Measurements from ENCODE around the gene FSTL1. TPM values are rescaled to one million over a fixed set of nuclear protein-coding genes. Genes with fewer than 3 reads are reported as not detected.

FSTL1 gene
- total RNA-seq, 1 experiment from 2014 or later = 20.7 TPM

GRCh38 chr3:120382941-120383447, 67.8 kb downstream of the FSTL1 start:
- no peak overlapping the region for H3K27ac ChIP-seq (ENCODE audit: low read depth, low read length)
- H3K79me2 ChIP-seq (ENCODE audit: insufficient read depth, low read length) = no peaks in the 10 kb centered on the region
- no peak overlapping the region for H3K4me3 ChIP-seq (replicated peaks in 1 of 2; ENCODE audit: low read depth in 1 of 2, low read length in 2 of 2)
- RAD21 ChIA-PET (ENCODE audit: low non-redundant PET in 1 of 2, low total read pairs in 2 of 2, uncharacterized antibody in 2 of 2, unreplicated experiment in 2 of 2) = no interaction called here
- H3K4me1 ChIP-seq (ENCODE audit: control insufficient read depth in 1 of 2, insufficient read depth in 2 of 2, low read length in 2 of 2) = no peaks in the 10 kb centered on the region
- ATAC-seq (no peak), DNase-seq (ENCODE audit: low read depth, low spot score) (no peak)
- no peaks in the 10 kb centered on the region for H3K9me3 ChIP-seq (ENCODE audit: control insufficient read depth in 1 of 2, insufficient read depth in 1 of 2, low read depth in 1 of 2, low read length in 2 of 2)
- H3K9ac ChIP-seq (ENCODE audit: low read length) = no peak overlapping the region
- intact Hi-C loops (cut with micrococcal nuclease) = no loop called here
- POLR2A ChIA-PET = no interaction called here
- BruUV-seq (replicated peaks) = no TSS peak
- TF ChIP-seq TCF7L2 (IDR thresholded peaks at IDR 0.05; ENCODE audit: borderline replicate concordance, extremely low read depth, insufficient read depth, insufficient read length) = no peak
- TF ChIP-seq POLR2AphosphoS5 (IDR thresholded peaks at IDR 0.05; ENCODE audit: low read depth, low read length) = no peak
- no peak for TF ChIP-seq ZNF274 (IDR thresholded peaks at IDR 0.05; ENCODE audit: low read depth, low read length)
- no peak for TF ChIP-seq EZH2 (IDR thresholded peaks at IDR 0.05)
- no peak overlapping the region for H3K4me2 ChIP-seq (ENCODE audit: low read length)
- H3K27me3 ChIP-seq (ENCODE audit: insufficient read depth, low read length) = no peaks in the 10 kb centered on the region
- CTCF ChIA-PET = no interaction called here
- no peak overlapping the region for H2AFZ ChIP-seq (ENCODE audit: low read depth, low read length, poor library complexity, severe bottlenecking)
- no peaks in the 10 kb centered on the region for H4K20me1 ChIP-seq (ENCODE audit: insufficient read depth)
- 0 out of 2 replicates have a peak, but pooled peaks cover 2% of the 10 kb centered on the region for H3K9me2 ChIP-seq (ENCODE audit: insufficient read depth)
- H3K36me3 ChIP-seq (ENCODE audit: control insufficient read depth in 1 of 2, insufficient read depth in 2 of 2, low read length in 2 of 2) = no peaks in the 10 kb centered on the region

GRCh38 chr3:120381503-120381902, 69.3 kb downstream of the FSTL1 start:
- Histone ChIP-seq H3K36me3 (ENCODE audit: control insufficient read depth in 1 of 2, insufficient read depth in 2 of 2, low read length in 2 of 2) (no peaks in the 10 kb centered on the region), H3K4me3 (replicated peaks in 1 of 2; ENCODE audit: low read depth in 1 of 2, low read length in 2 of 2) (no peak overlapping the region), H3K27ac (ENCODE audit: low read depth, low read length) (no peak overlapping the region), H3K4me1 (ENCODE audit: control insufficient read depth in 1 of 2, insufficient read depth in 2 of 2, low read length in 2 of 2) (no peaks in the 10 kb centered on the region), H3K9me3 (ENCODE audit: control insufficient read depth in 1 of 2, insufficient read depth in 1 of 2, low read depth in 1 of 2, low read length in 2 of 2) (no peaks in the 10 kb centered on the region), H2AFZ (ENCODE audit: low read depth, low read length, poor library complexity, severe bottlenecking) (no peak overlapping the region), H3K9me2 (ENCODE audit: insufficient read depth) (0 out of 2 replicates have a peak, but pooled peaks cover 2% of the 10 kb centered on the region), H3K4me2 (ENCODE audit: low read length) (no peak overlapping the region), H3K79me2 (ENCODE audit: insufficient read depth, low read length) (no peaks in the 10 kb centered on the region), H3K9ac (ENCODE audit: low read length) (no peak overlapping the region), H3K27me3 (ENCODE audit: insufficient read depth, low read length) (no peaks in the 10 kb centered on the region), H4K20me1 (ENCODE audit: insufficient read depth) (no peaks in the 10 kb centered on the region)
- BruUV-seq (replicated peaks) = no TSS peak
- no peak for DNase-seq (ENCODE audit: low read depth, low spot score)
- POLR2A ChIA-PET = no interaction called here
- RAD21 ChIA-PET (ENCODE audit: low non-redundant PET in 1 of 2, low total read pairs in 2 of 2, uncharacterized antibody in 2 of 2, unreplicated experiment in 2 of 2) = no interaction called here
- CTCF ChIA-PET = no interaction called here
- no peak for ATAC-seq
- intact Hi-C loops (cut with micrococcal nuclease) = no loop called here
- no peak for TF ChIP-seq RAD21 (IDR thresholded peaks at IDR 0.05; ENCODE audit: low read depth)
- TF ChIP-seq EZH2 (IDR thresholded peaks at IDR 0.05) = no peak
- TF ChIP-seq CBX3 (IDR thresholded peaks at IDR 0.05; ENCODE audit: low read depth) = no peak
- TF ChIP-seq EGR1 (IDR thresholded peaks at IDR 0.05; ENCODE audit: low read depth) = no peak
- no peak for TF ChIP-seq POLR2AphosphoS5 (IDR thresholded peaks at IDR 0.05; ENCODE audit: low read depth, low read length)
- TF ChIP-seq JUND (IDR thresholded peaks at IDR 0.05) = no peak
- no peak for TF ChIP-seq SIN3A (IDR thresholded peaks at IDR 0.05; ENCODE audit: low read depth)
- TF ChIP-seq CTCF (IDR thresholded peaks at IDR 0.05 in 2 of 3, conservative IDR thresholded peaks at IDR 0.05 in 1 of 3; ENCODE audit: borderline replicate concordance in 1 of 3, insufficient read depth in 1 of 3, low read depth in 2 of 3, low read length in 2 of 3) = no peak
- TF ChIP-seq ZBTB33 (IDR thresholded peaks at IDR 0.05; ENCODE audit: extremely low read depth, insufficient replicate concordance, low read length) = no peak
- TF ChIP-seq ELF1 (IDR thresholded peaks at IDR 0.05; ENCODE audit: borderline replicate concordance, low read depth) = no peak
- TF ChIP-seq REST (IDR thresholded peaks at IDR 0.05; ENCODE audit: low read depth) = no peak

Measured in HCT116 (cell line).